Stimulated activated memory B cell treated with anti-CD40 and anti-IgM and Interleukin-4, amounts not matched to agents 10 μg/mL and 1 μg/mL and 100 μg/mL, for 72 hours (primary cell): ENCODE results near the gene RGS3.
A peak's percentile ranks its signal among the peaks of the same experiment; 100 is the strongest.

Experiments used
- ATAC-seq: fragments of 150-1000 bp; cut with Tn5 transposase; 2 replicates; pipeline ENCODE4 v1.10.0; 2021
- H3K27ac Mint-ChIP-seq: one replicate; pipeline ENCODE4 v1.8.0; 2022; ENCODE audit warnings: mild to moderate bottlenecking, mixed read lengths
- H3K27me3 Mint-ChIP-seq: one replicate; pipeline ENCODE4 v1.8.0; 2022; ENCODE audit warnings: mixed read lengths
- H3K36me3 Mint-ChIP-seq: one replicate; pipeline ENCODE4 v1.8.0; 2022; ENCODE audit warnings: mixed read lengths
- H3K4me1 Mint-ChIP-seq: one replicate; pipeline ENCODE4 v1.8.0; 2022; ENCODE audit warnings: mixed read lengths
- H3K4me3 Mint-ChIP-seq: one replicate; pipeline ENCODE4 v1.8.0; 2022; ENCODE audit warnings: mild to moderate bottlenecking, moderate library complexity, mixed read lengths
- H3K9me3 Mint-ChIP-seq: one replicate; pipeline ENCODE4 v1.8.0; 2022; ENCODE audit warnings: mixed read lengths

RGS3 gene

DNA sequence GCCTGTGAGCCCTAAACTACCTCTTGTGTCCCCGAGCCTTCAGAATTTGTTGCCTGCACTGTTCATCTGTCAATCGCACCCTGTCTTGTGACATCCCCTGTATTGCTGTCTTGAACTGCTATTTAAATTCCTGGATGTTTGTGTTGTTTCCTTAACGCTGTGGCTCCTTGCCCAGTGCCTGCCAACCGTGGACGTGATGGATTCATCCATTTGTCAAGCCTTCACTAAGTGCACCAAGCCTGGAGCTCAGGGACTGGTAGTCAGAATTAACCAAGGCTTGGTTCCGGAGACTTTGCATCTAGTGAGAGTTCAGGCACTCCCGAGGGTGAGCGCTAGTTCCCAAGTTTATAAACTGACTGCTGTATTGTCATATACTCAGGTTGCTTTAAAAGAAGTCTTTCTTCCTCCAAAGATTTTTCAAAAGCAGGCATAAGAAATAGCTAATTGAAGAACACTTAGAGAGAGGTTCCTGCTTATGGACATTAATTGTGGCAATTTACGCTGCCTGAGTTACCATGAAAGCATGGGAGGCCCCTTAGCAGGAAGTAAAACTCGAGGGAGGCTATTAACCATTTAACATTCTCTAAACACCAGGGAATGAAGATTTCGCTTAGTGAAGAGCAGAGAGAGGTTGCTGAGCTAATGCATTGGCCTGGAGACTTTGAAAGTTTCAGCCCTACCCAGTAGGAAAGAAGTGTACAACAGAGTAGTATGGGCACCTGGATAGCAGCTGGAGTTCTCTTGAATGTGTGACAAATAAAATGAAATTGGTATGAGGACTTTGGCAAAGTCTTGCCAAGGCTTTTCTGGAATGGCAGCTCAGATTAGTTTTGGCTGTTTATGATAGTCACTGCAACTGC is 29.0 kb downstream of the RGS3 start:
- no peak overlapping the region for H3K27ac Mint-ChIP-seq
- H3K4me1 Mint-ChIP-seq, result peaks cover 6% of the 10 kb centered on the region
- H3K36me3 Mint-ChIP-seq, result no peaks in the 10 kb centered on the region
- no peaks in the 10 kb centered on the region for H3K27me3 Mint-ChIP-seq
- ATAC-seq, result no peak
- H3K9me3 Mint-ChIP-seq, result no peaks in the 10 kb centered on the region
- H3K4me3 Mint-ChIP-seq, result no peak overlapping the region

GRCh38 chr9:113493203-113493520 is 29.6 kb downstream of the RGS3 start:
- Mint-ChIP-seq H3K27ac (no peak overlapping the region), H3K36me3 (no peaks in the 10 kb centered on the region)

GRCh38 chr9:113495526-113495925 is 32.0 kb downstream of the RGS3 start:
- Mint-ChIP-seq H3K36me3 (no peaks in the 10 kb centered on the region), H3K27ac (no peak overlapping the region), H3K9me3 (no peaks in the 10 kb centered on the region), H3K4me1 (peaks cover 6% of the 10 kb centered on the region), H3K4me3 (no peak overlapping the region), H3K27me3 (no peaks in the 10 kb centered on the region)
- ATAC-seq, result no peak

More at GRCh38 chr9:113493203-113493520, 29.6 kb downstream of the RGS3 start:
- peaks cover 6% of the 10 kb centered on the region for H3K4me1 Mint-ChIP-seq
- no peaks in the 10 kb centered on the region for H3K27me3 Mint-ChIP-seq
- no peak overlapping the region for H3K4me3 Mint-ChIP-seq
- no peaks in the 10 kb centered on the region for H3K9me3 Mint-ChIP-seq
- no peak for ATAC-seq

- Mint-ChIP-seq H3K27me3 (no peaks in the 10 kb centered on the region), H3K36me3 (no peaks in the 10 kb centered on the region), H3K27ac (no peak overlapping the region), H3K9me3 (no peaks in the 10 kb centered on the region), H3K4me1 (peaks cover 6% of the 10 kb centered on the region), H3K4me3 (no peak overlapping the region)
- ATAC-seq, result no peak
Observed at GRCh38 chr9:113497051-113497450, 33.5 kb downstream of the RGS3 start.

GRCh38 chr9:113499153-113499875 is 35.8 kb downstream of the RGS3 start:
- Mint-ChIP-seq H3K27ac (no peak overlapping the region), H3K27me3 (no peaks in the 10 kb centered on the region), H3K36me3 (no peaks in the 10 kb centered on the region), H3K9me3 (no peaks in the 10 kb centered on the region), H3K4me3 (no peak overlapping the region), H3K4me1 (peaks cover 19% of the 10 kb centered on the region)
- ATAC-seq, result no peak

DNA sequence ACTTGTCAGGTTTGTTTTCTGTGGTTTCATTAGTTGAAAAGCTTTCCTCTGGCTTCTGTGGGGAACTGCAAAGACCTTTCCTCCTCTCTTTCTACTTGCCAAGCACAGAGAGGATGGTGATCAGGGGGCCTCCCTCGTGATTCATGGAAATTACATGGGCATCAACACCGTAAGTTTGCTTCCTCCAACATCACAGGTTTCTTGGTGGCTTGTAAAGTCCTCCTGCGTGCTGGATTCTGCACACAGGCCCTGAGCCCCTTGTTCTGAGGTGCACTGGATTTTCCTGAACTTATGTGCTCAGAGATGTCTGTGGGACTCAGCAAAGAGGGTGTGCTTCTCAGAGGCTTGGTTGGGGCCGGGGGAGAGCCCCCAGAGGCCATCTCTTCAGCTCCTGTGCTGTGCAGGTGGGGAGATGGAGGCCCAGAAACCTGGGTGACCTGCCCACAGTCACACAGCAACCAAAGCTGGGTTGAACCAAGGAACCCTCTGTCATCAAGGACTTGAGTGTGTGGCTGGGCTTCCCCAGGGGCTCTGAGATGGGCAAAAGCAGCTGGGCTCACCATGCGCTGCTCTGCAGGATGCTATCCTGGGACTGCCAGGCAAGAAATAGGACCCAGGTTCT is 36.5 kb downstream of the RGS3 start:
- no peak for ATAC-seq
- Mint-ChIP-seq H3K4me3 (no peak overlapping the region), H3K27me3 (no peaks in the 10 kb centered on the region), H3K4me1 (peaks cover 21% of the 10 kb centered on the region), H3K9me3 (no peaks in the 10 kb centered on the region), H3K36me3 (no peaks in the 10 kb centered on the region), H3K27ac (no peak overlapping the region)

DNA sequence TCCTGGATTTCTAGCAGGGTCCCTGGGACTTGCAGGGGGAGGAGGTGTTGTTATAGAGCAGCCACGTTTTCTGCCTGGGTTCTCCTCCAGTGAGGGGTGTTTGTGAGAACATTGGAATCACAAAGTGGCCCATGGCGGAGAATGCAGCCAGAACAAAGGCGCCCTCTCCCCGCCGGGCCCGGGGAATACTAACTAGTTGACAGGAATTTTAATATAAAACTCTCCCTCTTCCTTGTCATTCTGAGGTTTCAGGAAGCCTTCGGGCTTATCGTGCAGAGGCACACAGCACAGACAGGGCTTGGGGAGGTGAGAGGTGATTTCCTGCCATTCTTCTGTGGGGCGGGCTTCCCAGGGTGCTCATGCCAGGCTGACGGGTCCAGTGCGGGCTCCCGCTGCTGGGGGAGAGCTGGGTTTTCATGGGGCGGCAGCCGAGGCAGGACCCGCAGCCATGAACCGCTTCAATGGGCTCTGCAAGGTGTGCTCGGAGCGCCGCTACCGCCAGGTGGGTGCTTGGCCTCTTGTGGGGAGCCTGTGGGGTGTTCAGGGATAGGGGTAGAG is 37.7 kb downstream of the RGS3 start:
- no peaks in the 10 kb centered on the region for H3K27me3 Mint-ChIP-seq
- H3K9me3 Mint-ChIP-seq, result no peaks in the 10 kb centered on the region
- no peak overlapping the region for H3K4me3 Mint-ChIP-seq
- H3K36me3 Mint-ChIP-seq, result no peaks in the 10 kb centered on the region
- H3K27ac Mint-ChIP-seq, result peak overlapping the region; percentile 57
- H3K4me1 Mint-ChIP-seq, result peaks cover 21% of the 10 kb centered on the region
- ATAC-seq, result no peak

- no peaks in the 10 kb centered on the region for H3K27me3 Mint-ChIP-seq
- no peaks in the 10 kb centered on the region for H3K9me3 Mint-ChIP-seq
- no peaks in the 10 kb centered on the region for H3K36me3 Mint-ChIP-seq
- no peak for ATAC-seq
- peak overlapping the region; percentile 57 for H3K27ac Mint-ChIP-seq
- H3K4me1 Mint-ChIP-seq, result peaks cover 21% of the 10 kb centered on the region
- no peak overlapping the region for H3K4me3 Mint-ChIP-seq
Observed at GRCh38 chr9:113501852-113502251, 38.3 kb downstream of the RGS3 start.

- no peaks in the 10 kb centered on the region for H3K36me3 Mint-ChIP-seq
- H3K27ac Mint-ChIP-seq, result peak overlapping the region; percentile 57
- ATAC-seq, result no peak
- H3K9me3 Mint-ChIP-seq, result no peaks in the 10 kb centered on the region
- H3K4me3 Mint-ChIP-seq, result no peak overlapping the region
- no peaks in the 10 kb centered on the region for H3K27me3 Mint-ChIP-seq
- H3K4me1 Mint-ChIP-seq, result peaks cover 21% of the 10 kb centered on the region
Observed at GRCh38 chr9:113502427-113503034, 39.0 kb downstream of the RGS3 start.

DNA sequence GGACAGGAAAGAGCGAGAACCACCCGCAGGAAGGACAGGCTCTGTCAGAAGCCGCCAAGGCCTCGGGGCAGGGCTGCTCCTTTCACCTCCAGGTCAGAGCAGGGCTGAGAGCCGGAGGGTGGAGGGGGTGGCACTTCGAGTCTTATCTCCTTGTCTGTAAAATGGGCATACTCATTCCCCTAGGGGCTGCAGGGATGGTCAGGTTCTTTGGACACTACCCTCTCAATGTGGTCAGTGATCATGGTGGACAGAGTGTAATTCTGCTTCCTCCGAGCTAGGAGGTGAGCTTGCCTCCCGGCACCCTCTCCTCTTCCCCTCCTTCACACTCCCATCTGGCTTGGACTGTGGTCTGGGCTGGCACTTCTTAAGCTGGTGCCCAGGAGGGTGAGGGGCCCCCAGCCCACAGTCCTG is 39.6 kb downstream of the RGS3 start:
- H3K27me3 Mint-ChIP-seq, result no peaks in the 10 kb centered on the region
- no peak overlapping the region for H3K4me3 Mint-ChIP-seq
- H3K9me3 Mint-ChIP-seq, result no peaks in the 10 kb centered on the region
- H3K27ac Mint-ChIP-seq, result peak overlapping the region; percentile 57
- H3K4me1 Mint-ChIP-seq, result peaks cover 21% of the 10 kb centered on the region
- no peaks in the 10 kb centered on the region for H3K36me3 Mint-ChIP-seq
- ATAC-seq, result no peak

DNA sequence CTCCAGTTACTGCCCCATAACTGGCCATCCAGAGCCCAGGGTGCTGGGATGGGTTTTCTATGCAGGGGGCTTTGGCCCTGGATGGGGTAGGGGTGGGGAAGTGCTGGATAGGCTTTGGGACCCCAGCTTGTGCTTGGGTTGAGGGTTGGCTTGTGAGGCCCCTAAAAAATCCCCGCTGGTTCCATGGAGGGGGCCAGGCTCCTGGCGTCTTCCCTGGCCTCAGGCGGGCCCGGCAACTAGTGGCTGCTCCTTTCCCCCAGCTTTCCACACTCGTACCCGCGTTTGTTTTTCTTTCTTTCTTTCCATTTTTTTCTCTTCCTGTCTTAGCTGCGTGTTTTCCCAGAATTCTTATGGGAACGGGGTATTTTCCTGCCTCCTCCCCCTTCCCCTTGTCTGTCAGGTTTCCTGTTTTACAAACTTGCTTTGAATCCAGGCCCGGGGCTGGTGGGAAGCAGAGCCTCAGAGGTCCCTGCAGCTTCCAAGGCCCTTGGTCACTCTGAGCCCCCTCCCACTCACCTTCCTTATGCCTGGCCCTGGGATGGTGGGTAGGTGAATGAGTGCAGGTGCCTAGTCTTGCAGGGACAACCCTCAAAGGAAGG is 40.2 kb downstream of the RGS3 start:
- Mint-ChIP-seq H3K4me3 (no peak overlapping the region), H3K27me3 (no peaks in the 10 kb centered on the region), H3K36me3 (no peaks in the 10 kb centered on the region), H3K9me3 (no peaks in the 10 kb centered on the region), H3K27ac (peak overlapping the region; percentile 18), H3K4me1 (peaks cover 26% of the 10 kb centered on the region)
- ATAC-seq, result no peak

DNA sequence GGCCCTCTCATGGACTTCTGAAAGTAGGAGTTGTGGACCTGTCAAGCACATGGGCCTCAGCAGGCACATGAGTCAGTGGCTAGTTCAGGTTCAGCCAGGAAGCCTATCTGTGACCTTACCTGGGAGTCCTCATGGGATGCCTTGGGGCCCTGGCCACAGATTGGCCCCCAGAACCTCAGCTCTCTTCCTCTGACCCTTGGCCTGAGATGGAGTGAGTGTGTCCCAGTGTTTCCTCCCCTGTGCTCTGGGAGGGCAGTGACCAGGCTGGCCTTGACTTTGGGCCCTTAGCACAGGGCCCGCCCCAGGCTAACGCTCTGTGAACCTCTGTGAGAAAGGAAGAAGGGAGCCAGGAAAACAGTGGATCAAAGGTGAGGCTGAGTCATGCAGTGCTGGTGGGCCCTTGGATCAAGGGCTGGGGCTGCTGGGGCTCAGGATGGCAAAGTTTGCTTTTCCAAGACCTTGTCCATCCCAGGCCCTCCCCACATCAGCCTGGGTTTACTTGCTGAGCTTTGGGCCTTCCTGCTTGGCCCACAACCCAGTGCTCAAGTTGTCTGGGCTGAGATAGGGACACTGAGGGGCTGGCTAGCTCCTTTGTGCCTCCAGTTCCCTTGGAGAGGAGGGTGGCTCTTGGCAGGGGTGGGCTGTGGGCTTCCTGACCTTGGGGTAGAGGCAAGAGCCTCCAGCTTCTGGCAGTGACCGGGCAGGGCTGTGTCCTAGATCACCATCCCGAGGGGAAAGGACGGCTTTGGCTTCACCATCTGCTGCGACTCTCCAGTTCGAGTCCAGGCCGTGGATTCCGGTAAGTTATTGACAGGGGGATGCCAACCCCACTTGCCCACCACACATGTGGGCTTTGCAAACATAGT is 41.4 kb downstream of the RGS3 start:
- peak overlapping the region; percentile 18 for H3K27ac Mint-ChIP-seq
- no peak overlapping the region for H3K4me3 Mint-ChIP-seq
- H3K27me3 Mint-ChIP-seq, result no peaks in the 10 kb centered on the region
- H3K36me3 Mint-ChIP-seq, result no peaks in the 10 kb centered on the region
- no peaks in the 10 kb centered on the region for H3K9me3 Mint-ChIP-seq
- H3K4me1 Mint-ChIP-seq, result peaks cover 26% of the 10 kb centered on the region
- no peak for ATAC-seq

GRCh38 chr9:113506090-113506589 is 42.6 kb downstream of the RGS3 start:
- Mint-ChIP-seq H3K4me1 (peaks cover 30% of the 10 kb centered on the region), H3K9me3 (no peaks in the 10 kb centered on the region), H3K27ac (no peak overlapping the region), H3K4me3 (no peak overlapping the region), H3K36me3 (no peaks in the 10 kb centered on the region), H3K27me3 (no peaks in the 10 kb centered on the region)
- ATAC-seq, result no peak

GRCh38 chr9:113507256-113507655 is 43.7 kb downstream of the RGS3 start:
- Mint-ChIP-seq H3K4me1 (peaks cover 41% of the 10 kb centered on the region), H3K4me3 (no peak overlapping the region), H3K9me3 (no peaks in the 10 kb centered on the region)

More at GRCh38 chr9:113507256-113507655, 43.7 kb downstream of the RGS3 start:
- Mint-ChIP-seq H3K27me3 (no peaks in the 10 kb centered on the region), H3K27ac (no peak overlapping the region), H3K36me3 (no peaks in the 10 kb centered on the region)
- ATAC-seq, result no peak
